HUES48 (cell line): Measurements from ENCODE around the gene CLGN.

Source experiments
- H3K27ac ChIP-seq: one replicate; pipeline ENCODE4 v1.7.0; 2013; ENCODE audit warnings: low read depth, low read length, inconsistent platforms
- H3K27me3 ChIP-seq: 2 replicates; pipeline ENCODE4 v1.6.1; 2013; ENCODE audit warnings: mild to moderate bottlenecking, low read length; ENCODE audit not compliant: control insufficient read depth, insufficient read depth
- H3K36me3 ChIP-seq: 2 replicates; pipeline ENCODE4 v1.6.1; 2013; ENCODE audit warnings: low read length; ENCODE audit not compliant: control insufficient read depth, insufficient read depth
- H3K4me1 ChIP-seq: 2 replicates; pipeline ENCODE4 v1.6.1; 2013; ENCODE audit warnings: mild to moderate bottlenecking, low read length; ENCODE audit not compliant: control insufficient read depth, insufficient read depth
- H3K4me3 ChIP-seq: 2 replicates; pipeline ENCODE4 v1.5.1; 2013; ENCODE audit warnings: mild to moderate bottlenecking, low read depth, low read length
- H3K9ac ChIP-seq: 2 replicates; pipeline ENCODE4 v1.6.1; 2013; ENCODE audit warnings: mild to moderate bottlenecking, low read depth, low read length, moderate library complexity
- H3K9me3 ChIP-seq: 2 replicates; pipeline ENCODE4 v1.6.1; 2013; ENCODE audit warnings: low read length; ENCODE audit not compliant: control insufficient read depth, insufficient read depth

CLGN gene

GRCh38 chr4:140374130-140374477 is 53.3 kb downstream of the CLGN start:
- peak overlapping the region; percentile 96 for H3K27ac ChIP-seq

GRCh38 chr4:140373328-140374129 is 53.9 kb downstream of the CLGN start, which contains the start of gene SCOC:
Gene SCOC, plus strand, starts transcription at chr4:140373646. Its CDS starts 5,525 bp downstream, at chr4:140379171.
- H3K4me3 ChIP-seq, result peak within 1 kb of the TSS; percentile 89
- H3K27me3 ChIP-seq, result no peaks in the 10 kb centered on the region
- peaks cover 7% of the 10 kb centered on the region; the same call in 1 of the 2 replicates for H3K4me1 ChIP-seq
- H3K9me3 ChIP-seq, result no peaks in the 10 kb centered on the region
- H3K9ac ChIP-seq, result peak within 1 kb of the TSS; percentile 64
- H3K36me3 ChIP-seq, result no peaks in the 10 kb centered on the region
- H3K27ac ChIP-seq, result peak within 1 kb of the TSS; percentile 96

More at GRCh38 chr4:140374130-140374477, 53.3 kb downstream of the CLGN start:
- H3K4me3 ChIP-seq, result peak overlapping the region; percentile 89
- no peaks in the 10 kb centered on the region for H3K36me3 ChIP-seq
- peak overlapping the region; percentile 64 for H3K9ac ChIP-seq
- no peaks in the 10 kb centered on the region for H3K9me3 ChIP-seq
- peaks cover 7% of the 10 kb centered on the region; the same call in 1 of the 2 replicates for H3K4me1 ChIP-seq
- no peaks in the 10 kb centered on the region for H3K27me3 ChIP-seq

GRCh38 chr4:140372751-140373327 is 54.6 kb downstream of the CLGN start:
- Histone ChIP-seq H3K4me1 (peaks cover 7% of the 10 kb centered on the region; the same call in 1 of the 2 replicates), H3K4me3 (peak overlapping the region; percentile 89), H3K9ac (peak overlapping the region; percentile 63), H3K27me3 (no peaks in the 10 kb centered on the region), H3K27ac (peak overlapping the region; percentile 78), H3K36me3 (no peaks in the 10 kb centered on the region), H3K9me3 (no peaks in the 10 kb centered on the region)

- no peaks in the 10 kb centered on the region for H3K4me1 ChIP-seq
- no peak overlapping the region for H3K9ac ChIP-seq
- H3K36me3 ChIP-seq, result no peaks in the 10 kb centered on the region
- H3K4me3 ChIP-seq, result no peak overlapping the region
- H3K27me3 ChIP-seq, result no peaks in the 10 kb centered on the region
- H3K9me3 ChIP-seq, result no peaks in the 10 kb centered on the region
- no peak overlapping the region for H3K27ac ChIP-seq
These were observed 58.8 kb downstream of the CLGN start for GRCh38 chr4:140368686-140369085.

- no peak overlapping the region for H3K4me3 ChIP-seq
- no peaks in the 10 kb centered on the region for H3K4me1 ChIP-seq
- H3K9me3 ChIP-seq, result no peaks in the 10 kb centered on the region
- no peak overlapping the region for H3K27ac ChIP-seq
- H3K36me3 ChIP-seq, result no peaks in the 10 kb centered on the region
- H3K9ac ChIP-seq, result no peak overlapping the region
- H3K27me3 ChIP-seq, result no peaks in the 10 kb centered on the region
These were observed 59.7 kb downstream of the CLGN start for GRCh38 chr4:140367738-140368137.

GRCh38 chr4:140363558-140363957 is 63.9 kb downstream of the CLGN start:
- Histone ChIP-seq H3K27ac (no peak overlapping the region), H3K4me1 (no peaks in the 10 kb centered on the region), H3K27me3 (no peaks in the 10 kb centered on the region), H3K36me3 (no peaks in the 10 kb centered on the region), H3K9ac (no peak overlapping the region), H3K4me3 (no peak overlapping the region), H3K9me3 (no peaks in the 10 kb centered on the region)

GRCh38 chr4:140363051-140363450 is 64.4 kb downstream of the CLGN start:
- no peaks in the 10 kb centered on the region for H3K36me3 ChIP-seq
- H3K4me1 ChIP-seq, result no peaks in the 10 kb centered on the region
- H3K9me3 ChIP-seq, result no peaks in the 10 kb centered on the region
- H3K27ac ChIP-seq, result no peak overlapping the region
- H3K27me3 ChIP-seq, result no peaks in the 10 kb centered on the region
- no peak overlapping the region for H3K9ac ChIP-seq
- H3K4me3 ChIP-seq, result no peak overlapping the region

- Histone ChIP-seq H3K36me3 (no peaks in the 10 kb centered on the region), H3K27ac (no peak overlapping the region), H3K9me3 (no peaks in the 10 kb centered on the region), H3K4me3 (no peak overlapping the region), H3K9ac (no peak overlapping the region), H3K27me3 (no peaks in the 10 kb centered on the region), H3K4me1 (no peaks in the 10 kb centered on the region)
These were observed 66.3 kb downstream of the CLGN start for GRCh38 chr4:140361099-140361498.

GRCh38 chr4:140359562-140360427 is 67.7 kb downstream of the CLGN start:
- H3K27ac ChIP-seq, result no peak overlapping the region

GRCh38 chr4:140358281-140358680 is 69.2 kb downstream of the CLGN start:
- H3K4me3 ChIP-seq, result no peak overlapping the region
- H3K27ac ChIP-seq, result no peak overlapping the region
- H3K9me3 ChIP-seq, result no peaks in the 10 kb centered on the region
- no peaks in the 10 kb centered on the region for H3K27me3 ChIP-seq
- no peak overlapping the region for H3K9ac ChIP-seq
- H3K36me3 ChIP-seq, result no peaks in the 10 kb centered on the region
- no peaks in the 10 kb centered on the region for H3K4me1 ChIP-seq

More at GRCh38 chr4:140359562-140360427, 67.7 kb downstream of the CLGN start:
- H3K9ac ChIP-seq, result no peak overlapping the region
- H3K27me3 ChIP-seq, result no peaks in the 10 kb centered on the region
- no peak overlapping the region for H3K4me3 ChIP-seq
- H3K9me3 ChIP-seq, result no peaks in the 10 kb centered on the region
- H3K4me1 ChIP-seq, result no peaks in the 10 kb centered on the region
- no peaks in the 10 kb centered on the region for H3K36me3 ChIP-seq
